A549 (cell line): Measurements from ENCODE around the gene ACAA1.

Experiments used
- ESRRA ChIP-seq: fragments of 150-350 bp; IDR thresholded peaks from 2 replicates; pipeline ENCODE4 v1.6.1; 2014; ENCODE audit warnings: mild to moderate bottlenecking, low read length, borderline replicate concordance
- GATA3 ChIP-seq: IDR thresholded peaks from 2 replicates; pipeline ENCODE4 v1.6.1; 2012; ENCODE audit warnings: borderline replicate concordance
- MAZ ChIP-seq: fragments of 150-350 bp; IDR thresholded peaks from 2 replicates; pipeline ENCODE4 v1.6.1; 2014; ENCODE audit warnings: antibody characterized with exemption, low read depth, low read length, borderline replicate concordance
- PHF8 ChIP-seq: fragments of 200-600 bp; sonication (generic); IDR thresholded peaks from 2 replicates; pipeline ENCODE4 v1.6.1; 2016; ENCODE audit warnings: low read depth, mild to moderate bottlenecking, antibody characterized with exemption, moderate library complexity, borderline replicate concordance
- POLR2A ChIP-seq: IDR thresholded peaks from 2 replicates; pipeline ENCODE4 v1.6.1; 2012; ENCODE audit warnings: mild to moderate bottlenecking, low read length
- TF ChIP-seq, protein P1 (sequence below): fragments of >200 bp; sonication (Bioruptor Twin); formaldehyde crosslinking; IDR thresholded peaks from 3 replicates; pipeline ENCODE4 v1.5.1; 2016
- TF ChIP-seq, protein P2 (sequence below): fragments of 450-650 bp; IDR thresholded peaks from 2 replicates; pipeline ENCODE4 v1.6.1; 2014; ENCODE audit warnings: antibody characterized with exemption
- TF ChIP-seq, protein P3 (sequence below): fragments of 200-600 bp; sonication (generic); IDR thresholded peaks from 2 replicates; pipeline ENCODE4 v1.6.1; 2016; ENCODE audit warnings: antibody characterized with exemption, mild to moderate bottlenecking, moderate library complexity

DNA sequence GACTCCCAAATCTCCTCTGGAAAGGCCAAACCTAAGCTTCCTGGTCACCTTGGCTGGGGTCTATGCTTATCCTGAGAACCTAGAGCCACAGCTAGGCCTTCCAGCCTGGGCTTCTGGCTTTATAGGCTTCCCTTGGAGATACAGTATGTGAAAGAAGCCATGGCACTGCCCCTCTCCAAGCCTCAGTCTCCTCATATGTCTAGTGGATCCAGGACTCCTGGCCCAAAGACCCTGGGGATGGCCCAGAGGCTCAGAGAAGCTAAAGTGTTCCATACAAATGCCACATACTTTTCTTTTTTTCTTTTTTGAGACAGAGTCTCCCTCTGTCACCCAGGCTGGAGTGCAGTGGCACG, 8.6 kb downstream of the ACAA1 start:
- TF ChIP-seq MAZ, result no peak
- no peak for TF ChIP-seq ESRRA
- TF ChIP-seq, protein P1, sequence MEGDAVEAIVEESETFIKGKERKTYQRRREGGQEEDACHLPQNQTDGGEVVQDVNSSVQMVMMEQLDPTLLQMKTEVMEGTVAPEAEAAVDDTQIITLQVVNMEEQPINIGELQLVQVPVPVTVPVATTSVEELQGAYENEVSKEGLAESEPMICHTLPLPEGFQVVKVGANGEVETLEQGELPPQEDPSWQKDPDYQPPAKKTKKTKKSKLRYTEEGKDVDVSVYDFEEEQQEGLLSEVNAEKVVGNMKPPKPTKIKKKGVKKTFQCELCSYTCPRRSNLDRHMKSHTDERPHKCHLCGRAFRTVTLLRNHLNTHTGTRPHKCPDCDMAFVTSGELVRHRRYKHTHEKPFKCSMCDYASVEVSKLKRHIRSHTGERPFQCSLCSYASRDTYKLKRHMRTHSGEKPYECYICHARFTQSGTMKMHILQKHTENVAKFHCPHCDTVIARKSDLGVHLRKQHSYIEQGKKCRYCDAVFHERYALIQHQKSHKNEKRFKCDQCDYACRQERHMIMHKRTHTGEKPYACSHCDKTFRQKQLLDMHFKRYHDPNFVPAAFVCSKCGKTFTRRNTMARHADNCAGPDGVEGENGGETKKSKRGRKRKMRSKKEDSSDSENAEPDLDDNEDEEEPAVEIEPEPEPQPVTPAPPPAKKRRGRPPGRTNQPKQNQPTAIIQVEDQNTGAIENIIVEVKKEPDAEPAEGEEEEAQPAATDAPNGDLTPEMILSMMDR, result no peak
- TF ChIP-seq, protein P2, sequence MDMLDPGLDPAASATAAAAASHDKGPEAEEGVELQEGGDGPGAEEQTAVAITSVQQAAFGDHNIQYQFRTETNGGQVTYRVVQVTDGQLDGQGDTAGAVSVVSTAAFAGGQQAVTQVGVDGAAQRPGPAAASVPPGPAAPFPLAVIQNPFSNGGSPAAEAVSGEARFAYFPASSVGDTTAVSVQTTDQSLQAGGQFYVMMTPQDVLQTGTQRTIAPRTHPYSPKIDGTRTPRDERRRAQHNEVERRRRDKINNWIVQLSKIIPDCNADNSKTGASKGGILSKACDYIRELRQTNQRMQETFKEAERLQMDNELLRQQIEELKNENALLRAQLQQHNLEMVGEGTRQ, result no peak
- no peak for TF ChIP-seq POLR2A
- no peak for TF ChIP-seq GATA3
- TF ChIP-seq, protein P3, sequence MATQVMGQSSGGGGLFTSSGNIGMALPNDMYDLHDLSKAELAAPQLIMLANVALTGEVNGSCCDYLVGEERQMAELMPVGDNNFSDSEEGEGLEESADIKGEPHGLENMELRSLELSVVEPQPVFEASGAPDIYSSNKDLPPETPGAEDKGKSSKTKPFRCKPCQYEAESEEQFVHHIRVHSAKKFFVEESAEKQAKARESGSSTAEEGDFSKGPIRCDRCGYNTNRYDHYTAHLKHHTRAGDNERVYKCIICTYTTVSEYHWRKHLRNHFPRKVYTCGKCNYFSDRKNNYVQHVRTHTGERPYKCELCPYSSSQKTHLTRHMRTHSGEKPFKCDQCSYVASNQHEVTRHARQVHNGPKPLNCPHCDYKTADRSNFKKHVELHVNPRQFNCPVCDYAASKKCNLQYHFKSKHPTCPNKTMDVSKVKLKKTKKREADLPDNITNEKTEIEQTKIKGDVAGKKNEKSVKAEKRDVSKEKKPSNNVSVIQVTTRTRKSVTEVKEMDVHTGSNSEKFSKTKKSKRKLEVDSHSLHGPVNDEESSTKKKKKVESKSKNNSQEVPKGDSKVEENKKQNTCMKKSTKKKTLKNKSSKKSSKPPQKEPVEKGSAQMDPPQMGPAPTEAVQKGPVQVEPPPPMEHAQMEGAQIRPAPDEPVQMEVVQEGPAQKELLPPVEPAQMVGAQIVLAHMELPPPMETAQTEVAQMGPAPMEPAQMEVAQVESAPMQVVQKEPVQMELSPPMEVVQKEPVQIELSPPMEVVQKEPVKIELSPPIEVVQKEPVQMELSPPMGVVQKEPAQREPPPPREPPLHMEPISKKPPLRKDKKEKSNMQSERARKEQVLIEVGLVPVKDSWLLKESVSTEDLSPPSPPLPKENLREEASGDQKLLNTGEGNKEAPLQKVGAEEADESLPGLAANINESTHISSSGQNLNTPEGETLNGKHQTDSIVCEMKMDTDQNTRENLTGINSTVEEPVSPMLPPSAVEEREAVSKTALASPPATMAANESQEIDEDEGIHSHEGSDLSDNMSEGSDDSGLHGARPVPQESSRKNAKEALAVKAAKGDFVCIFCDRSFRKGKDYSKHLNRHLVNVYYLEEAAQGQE, result no peak
- TF ChIP-seq PHF8, result no peak
